Activated naive CD4-positive, alpha-beta T cell treated with Interleukin-2 at 50 U/mL for 16 hours (primary cell): Measurements from ENCODE around the gene CLUH.

Experiments
- DNase-seq: peaks from one replicate; pipeline ENCODE4 v3.0.0-alpha.2; 2020

The CLUH gene, protein sequence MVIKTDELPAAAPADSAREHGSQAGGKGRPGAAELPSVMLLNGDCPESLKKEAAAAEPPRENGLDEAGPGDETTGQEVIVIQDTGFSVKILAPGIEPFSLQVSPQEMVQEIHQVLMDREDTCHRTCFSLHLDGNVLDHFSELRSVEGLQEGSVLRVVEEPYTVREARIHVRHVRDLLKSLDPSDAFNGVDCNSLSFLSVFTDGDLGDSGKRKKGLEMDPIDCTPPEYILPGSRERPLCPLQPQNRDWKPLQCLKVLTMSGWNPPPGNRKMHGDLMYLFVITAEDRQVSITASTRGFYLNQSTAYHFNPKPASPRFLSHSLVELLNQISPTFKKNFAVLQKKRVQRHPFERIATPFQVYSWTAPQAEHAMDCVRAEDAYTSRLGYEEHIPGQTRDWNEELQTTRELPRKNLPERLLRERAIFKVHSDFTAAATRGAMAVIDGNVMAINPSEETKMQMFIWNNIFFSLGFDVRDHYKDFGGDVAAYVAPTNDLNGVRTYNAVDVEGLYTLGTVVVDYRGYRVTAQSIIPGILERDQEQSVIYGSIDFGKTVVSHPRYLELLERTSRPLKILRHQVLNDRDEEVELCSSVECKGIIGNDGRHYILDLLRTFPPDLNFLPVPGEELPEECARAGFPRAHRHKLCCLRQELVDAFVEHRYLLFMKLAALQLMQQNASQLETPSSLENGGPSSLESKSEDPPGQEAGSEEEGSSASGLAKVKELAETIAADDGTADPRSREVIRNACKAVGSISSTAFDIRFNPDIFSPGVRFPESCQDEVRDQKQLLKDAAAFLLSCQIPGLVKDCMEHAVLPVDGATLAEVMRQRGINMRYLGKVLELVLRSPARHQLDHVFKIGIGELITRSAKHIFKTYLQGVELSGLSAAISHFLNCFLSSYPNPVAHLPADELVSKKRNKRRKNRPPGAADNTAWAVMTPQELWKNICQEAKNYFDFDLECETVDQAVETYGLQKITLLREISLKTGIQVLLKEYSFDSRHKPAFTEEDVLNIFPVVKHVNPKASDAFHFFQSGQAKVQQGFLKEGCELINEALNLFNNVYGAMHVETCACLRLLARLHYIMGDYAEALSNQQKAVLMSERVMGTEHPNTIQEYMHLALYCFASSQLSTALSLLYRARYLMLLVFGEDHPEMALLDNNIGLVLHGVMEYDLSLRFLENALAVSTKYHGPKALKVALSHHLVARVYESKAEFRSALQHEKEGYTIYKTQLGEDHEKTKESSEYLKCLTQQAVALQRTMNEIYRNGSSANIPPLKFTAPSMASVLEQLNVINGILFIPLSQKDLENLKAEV (N-terminal part only)

GRCh38 chr17:2711608-2712299 lies at the start of gene CLUH:
CLUH (minus strand) TSS chr17:2711764; CDS start chr17:2711661, 103 bp downstream.
- DNase-seq: peak; percentile 98

DNA sequence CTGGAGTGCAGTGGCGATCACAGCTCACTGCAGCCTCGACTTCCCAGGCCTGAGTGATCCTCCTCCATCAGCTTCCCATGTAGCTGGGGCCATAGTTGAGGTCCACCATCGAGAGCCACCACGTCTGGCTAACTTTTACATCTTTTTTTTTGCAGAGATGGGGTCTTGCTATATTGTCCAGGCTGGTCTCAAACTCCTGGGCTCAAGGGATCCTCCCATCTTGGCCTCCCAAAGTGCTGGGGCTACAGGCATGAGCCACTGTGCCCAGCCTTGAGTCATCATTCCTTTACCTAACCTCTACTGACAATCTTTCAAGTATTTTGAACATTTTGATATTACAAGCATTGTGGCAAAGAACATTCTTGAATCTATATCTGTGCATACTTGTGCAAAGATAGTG lies 47.3 kb upstream of the CLUH start:
- DNase-seq: no peak

DNA sequence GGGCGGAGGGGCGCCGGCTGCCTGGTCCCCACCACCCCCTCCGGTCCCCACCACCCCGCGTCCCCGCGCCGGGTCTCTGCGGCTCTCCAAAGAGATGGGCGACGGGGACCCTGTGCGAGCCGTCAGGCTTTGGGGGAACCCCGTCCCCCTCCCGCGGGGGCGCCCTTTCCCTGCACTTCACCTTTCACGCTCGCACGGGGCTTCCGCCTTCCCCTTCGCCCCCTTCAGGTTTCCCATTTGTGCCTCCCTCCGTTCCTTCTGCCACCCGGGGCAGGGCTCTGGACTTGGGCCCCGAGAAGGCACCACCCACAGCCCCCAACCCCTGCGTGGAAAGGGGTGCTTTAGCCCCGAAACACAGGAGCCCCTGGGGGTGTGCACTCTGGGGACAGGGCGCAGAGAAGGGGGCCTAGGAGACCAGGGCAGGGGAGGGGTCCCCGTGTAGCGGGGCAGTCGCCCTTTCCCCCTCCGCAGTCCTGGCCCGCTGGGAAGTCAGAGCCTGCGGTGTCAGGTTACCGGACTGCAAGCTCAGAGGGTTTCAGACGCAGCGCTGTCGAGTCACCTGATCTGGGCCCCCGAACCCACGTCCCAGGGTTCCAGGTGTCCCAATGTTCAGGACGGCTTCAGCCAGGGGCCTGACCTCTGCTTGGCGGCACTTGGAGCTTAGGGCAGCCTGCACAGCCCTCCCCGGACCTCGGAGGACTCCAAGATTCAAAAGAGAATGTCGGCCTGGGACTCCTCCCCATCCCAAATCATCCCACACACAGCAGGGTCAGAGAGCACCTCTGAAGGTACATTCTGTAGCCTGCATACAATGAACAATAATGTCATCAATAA lies 44.5 kb upstream of the CLUH start:
- DNase-seq: no peak

GRCh38 chr17:2751491-2751890 lies 39.9 kb upstream of the CLUH start:
- DNase-seq: no peak

GRCh38 chr17:2750721-2751120 lies 39.2 kb upstream of the CLUH start:
- no peak for DNase-seq

DNA sequence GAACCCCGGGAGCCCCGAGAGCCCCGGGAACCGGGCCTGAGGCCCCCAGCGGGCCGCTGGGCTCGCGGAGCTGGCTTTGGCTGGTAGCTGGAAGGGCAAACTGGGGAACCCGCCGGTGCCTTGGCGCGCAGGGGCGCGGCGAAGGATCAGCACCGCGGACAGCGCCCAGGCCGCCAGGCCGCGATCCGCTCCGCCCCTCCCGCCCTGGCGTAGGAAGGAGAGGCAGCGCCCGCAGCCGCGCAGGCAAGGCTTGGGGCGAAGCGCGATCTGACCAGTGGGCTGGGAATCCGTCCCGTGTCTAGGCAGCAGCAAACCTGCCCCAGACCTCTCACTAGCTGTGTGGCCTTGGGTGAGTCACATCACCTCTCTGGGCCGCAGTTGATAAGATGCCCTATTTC lies 38.2 kb upstream of the CLUH start:
- peak; percentile 79 for DNase-seq

DNA sequence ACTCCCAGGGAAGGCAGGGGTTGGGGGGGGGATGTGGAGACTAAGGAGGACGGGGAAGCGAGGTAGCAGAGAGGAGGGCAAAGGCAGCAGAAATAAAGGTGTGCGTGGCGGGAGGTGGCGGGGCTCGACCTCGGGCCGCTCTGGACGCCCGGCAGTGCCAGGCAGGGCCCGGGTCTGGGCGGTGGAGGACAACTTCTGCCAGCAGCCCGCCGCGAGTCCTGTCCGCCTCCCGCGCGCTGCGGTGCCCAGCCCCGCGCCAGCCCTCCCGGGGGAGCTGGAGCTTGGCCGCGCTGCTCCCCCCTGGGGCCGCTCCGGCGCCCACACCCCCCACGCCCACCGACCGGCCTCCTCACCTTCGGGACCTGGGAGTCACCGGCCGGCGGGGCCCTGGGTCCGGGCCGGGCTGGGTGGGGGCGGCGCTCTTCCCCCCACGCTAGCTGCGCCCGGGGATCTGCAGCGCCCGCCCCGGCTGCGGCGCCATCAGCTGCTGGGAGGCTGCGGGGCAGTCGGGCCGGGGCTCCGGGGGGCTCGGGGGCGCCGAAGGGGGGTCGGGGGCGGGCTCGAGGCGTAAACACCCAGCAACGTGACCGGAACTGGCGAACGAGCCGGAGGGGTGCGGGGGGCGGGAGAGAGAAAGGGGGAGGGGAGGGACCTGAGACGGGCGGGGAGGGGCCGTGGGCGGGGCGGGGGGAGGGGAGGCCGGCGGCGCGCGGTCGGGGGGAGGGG lies 37.7 kb upstream of the CLUH start, which contains the start of gene CCDC92B:
CCDC92B (minus strand) TSS at position 595 of the 726 bp plus-strand sequence. CDS start 14,507 bp downstream, outside the sequence.
- no peak for DNase-seq

- no peak for DNase-seq
Observed at GRCh38 chr17:2745317-2746037, 33.9 kb upstream of the CLUH start.

DNA sequence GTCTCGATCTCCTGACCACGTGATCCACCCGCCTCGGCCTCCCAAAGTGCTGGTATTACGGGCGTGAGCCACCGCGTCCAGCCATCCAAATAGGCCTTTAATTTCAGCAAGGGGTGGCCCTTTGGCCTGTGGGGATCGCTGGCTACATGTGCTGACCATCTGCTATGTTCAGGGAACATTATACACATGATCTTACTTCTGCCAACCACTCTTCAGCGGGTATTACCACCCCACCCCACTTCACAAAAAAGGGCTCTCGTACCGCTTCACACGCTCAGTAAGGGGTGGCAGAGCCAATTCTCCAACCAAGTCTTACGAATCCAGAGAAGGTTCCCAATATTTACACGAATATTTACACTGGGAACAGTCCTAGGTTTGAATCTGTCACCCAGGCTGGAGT lies 26.1 kb upstream of the CLUH start:
- no peak for DNase-seq

DNA sequence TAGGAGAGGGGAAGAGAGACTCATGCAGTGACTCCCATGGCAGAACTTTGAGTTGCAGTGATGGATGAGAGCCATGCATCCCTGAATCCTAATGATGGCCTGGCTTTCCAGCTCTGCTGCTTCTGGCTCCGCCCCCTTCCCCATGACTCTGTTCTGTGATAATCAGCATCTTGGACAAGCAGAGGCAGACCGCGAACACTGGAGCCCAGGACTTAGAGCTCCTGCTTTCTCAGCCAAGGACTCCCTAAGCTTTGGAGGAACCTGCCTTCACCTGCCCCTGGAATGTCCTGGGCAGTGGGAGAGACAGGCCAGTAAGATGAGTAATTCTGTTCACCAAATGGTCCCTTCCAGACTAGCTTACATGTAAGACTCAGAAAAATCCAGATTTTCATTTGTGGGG lies 25.4 kb upstream of the CLUH start:
- no peak for DNase-seq

DNA sequence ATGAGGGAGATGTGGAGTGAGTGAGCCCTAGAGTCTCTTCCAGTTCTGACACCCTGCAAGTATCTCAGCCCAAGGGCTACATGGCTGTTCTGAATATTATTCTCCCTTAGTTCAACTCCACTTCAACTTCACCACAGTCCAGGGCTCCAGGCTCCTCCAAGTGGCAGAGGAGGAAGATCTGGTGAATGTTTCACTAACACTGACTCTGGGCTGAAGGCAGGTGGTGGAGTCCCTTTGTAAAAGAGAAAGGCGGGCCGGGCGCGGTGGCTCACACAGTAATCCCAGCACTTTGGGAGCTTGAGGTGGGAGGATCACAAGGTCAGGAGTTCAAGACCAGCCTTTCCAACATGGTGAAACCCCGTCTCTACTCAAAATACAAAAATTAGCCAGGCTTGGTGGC lies 24.3 kb upstream of the CLUH start:
- no peak for DNase-seq

GRCh38 chr17:2734939-2735338 lies 23.4 kb upstream of the CLUH start:
- DNase-seq: no peak

GRCh38 chr17:2731807-2732206 lies 20.2 kb upstream of the CLUH start:
- no peak for DNase-seq

DNA sequence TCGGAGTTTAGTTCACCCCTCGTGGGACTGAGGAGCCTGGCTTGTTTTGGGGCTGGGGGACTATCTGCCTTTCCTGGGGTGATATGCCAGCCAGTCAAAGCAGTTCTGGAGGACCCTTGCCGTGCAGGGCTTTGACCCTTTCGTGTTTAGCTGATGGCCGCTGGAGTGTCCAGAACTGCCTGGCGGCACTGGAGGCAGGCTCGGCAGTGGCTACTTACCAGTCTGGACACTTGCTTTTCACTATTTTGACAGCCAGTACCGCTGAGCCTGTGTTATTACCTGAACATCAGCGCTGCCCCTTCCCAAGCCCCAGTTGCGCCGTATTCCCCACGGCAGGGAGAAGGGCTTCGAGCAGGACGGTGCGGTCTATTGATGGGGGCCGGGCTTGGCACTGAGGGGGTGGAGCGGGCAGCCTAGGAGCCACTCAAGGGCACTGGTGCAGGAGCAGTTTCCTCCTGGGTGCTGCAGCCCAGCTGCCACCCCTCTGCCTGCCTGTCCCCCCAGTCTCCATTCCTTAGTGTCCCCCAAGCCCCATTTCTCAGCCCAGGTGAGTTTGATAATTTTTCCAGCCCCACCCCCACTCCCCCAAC lies 19.3 kb upstream of the CLUH start:
- DNase-seq: no peak

DNA sequence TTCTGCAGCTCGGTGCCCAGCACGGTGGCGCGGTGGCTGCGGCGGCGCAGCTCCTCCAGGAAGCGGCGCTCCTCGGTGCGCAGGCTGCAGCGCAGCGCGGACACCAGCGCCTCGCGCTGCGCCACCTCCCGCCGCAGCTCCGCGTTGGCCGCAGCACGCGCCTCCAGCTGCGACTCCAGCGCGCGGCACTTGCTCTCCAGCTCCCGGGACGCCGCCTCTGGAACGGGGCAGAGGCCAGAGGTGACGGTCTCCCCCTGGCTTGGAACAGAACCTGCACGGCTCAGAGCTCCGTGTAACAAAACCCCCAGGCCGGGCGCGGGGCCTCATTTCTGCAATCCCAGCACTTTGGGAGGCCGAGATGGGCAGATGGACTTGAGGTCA lies 13.2 kb upstream of the CLUH start:
- DNase-seq: peak; percentile 42

DNA sequence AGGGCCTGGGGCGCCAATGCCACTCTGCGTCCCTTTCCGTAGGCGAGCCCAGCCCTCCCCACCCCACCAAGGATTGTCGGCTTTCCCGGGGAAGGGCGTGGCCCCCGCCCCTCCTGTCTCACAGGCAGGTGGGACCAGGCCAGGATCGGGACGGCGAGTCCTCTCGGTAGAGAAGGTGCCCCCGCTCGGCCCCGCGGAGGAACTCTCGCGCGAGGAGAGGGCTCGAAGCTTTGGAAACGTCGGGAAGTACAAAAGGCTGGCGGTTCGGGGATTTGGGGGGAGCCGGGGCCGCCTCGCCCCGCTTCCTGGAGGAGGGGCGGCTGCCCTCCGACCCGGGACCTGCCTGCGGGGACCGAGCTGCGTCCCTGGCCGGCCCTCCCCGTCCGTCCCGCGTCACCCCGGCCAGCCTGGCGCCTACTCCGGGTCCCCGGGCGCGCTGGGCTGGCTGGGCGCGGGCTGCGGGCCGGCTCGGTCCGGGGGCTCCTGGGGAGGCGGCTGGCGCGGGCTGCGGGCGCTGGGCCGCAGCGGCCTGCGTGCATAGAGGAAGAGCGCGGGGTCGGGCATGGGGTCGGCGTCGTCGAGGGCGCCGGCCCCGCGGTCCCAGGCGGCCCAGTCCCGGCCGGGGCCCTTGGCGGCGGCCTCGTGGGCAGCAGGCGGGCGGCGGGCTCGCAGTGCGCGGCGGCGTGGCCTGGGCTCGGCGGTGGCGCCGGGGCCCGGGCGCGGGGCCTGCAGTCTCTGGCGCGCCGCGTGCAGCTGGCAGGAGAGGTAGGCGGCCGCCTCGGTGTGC lies 12.6 kb upstream of the CLUH start:
- no peak for DNase-seq

DNA sequence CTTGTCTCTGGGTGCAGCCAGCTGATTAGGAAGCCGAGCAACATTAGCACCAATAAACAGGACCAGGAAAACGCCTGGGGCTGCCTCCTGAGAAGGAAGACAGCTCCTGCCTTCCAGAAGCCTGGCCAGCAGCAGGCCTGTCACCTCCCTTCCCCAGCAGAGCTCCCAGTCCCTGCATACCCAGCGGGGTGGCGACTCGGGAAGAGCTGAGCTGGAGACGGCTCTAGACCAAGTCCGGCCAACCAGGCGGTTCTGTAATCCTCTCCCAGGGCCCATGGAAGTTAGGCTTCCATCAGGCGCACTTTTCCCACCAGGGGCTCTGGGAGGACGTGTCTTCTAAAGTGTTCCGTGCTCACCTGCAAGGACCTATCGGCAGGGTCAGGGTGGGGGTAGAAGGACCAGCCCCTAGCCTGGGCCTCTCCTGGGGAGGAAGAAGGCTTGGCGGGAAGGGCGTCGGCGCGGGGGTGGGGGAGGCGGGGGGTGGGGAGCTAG lies 12.0 kb upstream of the CLUH start:
- no peak for DNase-seq

DNA sequence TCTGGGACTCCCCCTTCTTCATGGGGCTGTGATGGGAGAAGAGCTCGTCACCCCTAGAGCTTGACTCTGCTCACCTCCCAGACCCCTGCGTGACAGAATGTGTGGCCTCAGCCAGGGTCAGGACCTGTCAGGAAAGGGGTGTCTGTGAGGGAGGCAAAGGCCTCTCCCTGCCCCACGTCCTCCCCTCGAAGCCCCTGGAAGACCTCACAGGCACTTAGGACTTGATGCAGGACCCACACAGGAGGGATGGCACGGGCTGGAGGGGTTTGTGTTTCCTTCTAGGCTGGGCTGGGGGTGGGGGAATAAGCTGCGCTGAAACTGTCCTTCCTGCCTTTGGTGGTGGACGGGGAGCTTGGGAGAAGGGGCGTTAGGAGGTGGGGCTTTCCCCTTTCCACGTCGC lies 11.0 kb upstream of the CLUH start:
- DNase-seq: no peak

DNA sequence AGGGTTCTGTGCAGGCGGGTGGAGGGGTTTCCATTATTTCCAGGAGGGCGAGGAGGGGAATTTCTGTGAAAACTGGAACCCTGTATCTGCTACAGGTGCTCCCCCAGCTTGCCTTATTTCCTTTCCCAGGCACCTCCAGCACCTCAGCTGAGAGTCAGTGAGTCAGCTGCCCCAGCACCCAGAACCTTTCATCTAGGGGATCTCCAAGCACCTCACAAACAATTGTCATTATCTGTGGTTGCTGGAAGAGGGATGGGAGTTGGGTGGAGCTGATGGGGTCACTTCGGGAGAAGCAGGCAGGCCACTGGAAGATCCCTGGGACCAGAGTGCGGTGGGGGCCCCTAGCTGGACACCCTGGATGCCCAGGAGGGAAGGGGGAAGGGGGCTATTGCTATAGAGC lies 10.0 kb upstream of the CLUH start:
- DNase-seq: no peak
